Left colon (tissue), 2 donors: ENCODE measurements around the gene MICAL2. TPM values are rescaled to one million over a fixed set of nuclear protein-coding genes. Genes with fewer than 3 reads are reported as not detected.

Source experiments
- ATAC-seq: fragments of 200-7000 bp; cut with Tn5 transposase; one replicate; pipeline ENCODE4 v1.9.1; 2020; ENCODE audit warnings: mild to moderate bottlenecking, moderate library complexity
- DNase-seq, 2 donors: peaks; one replicate each; pipeline ENCODE4 v3.0.0-alpha.2; 2020
- intact Hi-C, 2 donors: fragments of 100-400 bp; cut with DNase I in 1 of 2; cut with micrococcal nuclease in 1 of 2; formaldehyde crosslinking; loops; one replicate each; pipeline versions ENCODE4 v1.11.2 to v1.14.0; 2022; cut with DNase I, micrococcal nuclease
- total RNA-seq, 2 donors: library from RNA; stranded (reverse); fragmentation: NEBNext Ultra II Directional; extraction: Animal tissue kit (Norgen Biotek cat#: 25700); gene quantifications; one replicate each; pipeline ENCODE4 v1.2.1, GENCODE V29; 2021
- donor health status: DM: no; HTN: no; CAD: no.
- donor health status: DM: yes; HTN: yes; CAD: no.

Gene MICAL2
- total RNA-seq, 2 donors from 2014 or later: 268 to 361 TPM

- ATAC-seq (peak; percentile 43), DNase-seq (peak; percentile 56 to 58)
- intact Hi-C loops: no loop called here
Observed at GRCh38 chr11:12110714-12111548, 541 bp downstream of the MICAL2 start.

- intact Hi-C loops: no loop called here
- ATAC-seq (peak; percentile 13), DNase-seq (peak in 1 of 2 donors; percentile 37)
Observed at GRCh38 chr11:12111549-12112520, 1.4 kb downstream of the MICAL2 start.

GRCh38 chr11:12112750-12113149 is 2.4 kb downstream of the MICAL2 start:
- intact Hi-C loops: no loop called here

GRCh38 chr11:12113294-12113693 is 2.9 kb downstream of the MICAL2 start:
- ATAC-seq: no peak
- intact Hi-C loops: no loop called here
- no peak for DNase-seq

More at GRCh38 chr11:12112750-12113149, 2.4 kb downstream of the MICAL2 start:
- no peak for ATAC-seq
- DNase-seq: no peak

GRCh38 chr11:12114193-12115033 is 4.0 kb downstream of the MICAL2 start:
- ATAC-seq (no peak), DNase-seq (no peak)
- intact Hi-C loops: no loop called here

GRCh38 chr11:12116425-12117032 is 6.1 kb downstream of the MICAL2 start:
- intact Hi-C loops: no loop called here
- ATAC-seq: no peak
- DNase-seq: no peak

GRCh38 chr11:12117200-12117599 is 6.8 kb downstream of the MICAL2 start:
- DNase-seq (peak in 1 of 2 donors; percentile 52), ATAC-seq (no peak)
- intact Hi-C loops: no loop called here

GRCh38 chr11:12117611-12118010 is 7.2 kb downstream of the MICAL2 start:
- intact Hi-C loops: no loop called here
- DNase-seq (no peak), ATAC-seq (no peak)

GRCh38 chr11:12118949-12119348 is 8.6 kb downstream of the MICAL2 start:
- intact Hi-C loops: no loop called here
- ATAC-seq (peak; percentile 22), DNase-seq (no peak)

GRCh38 chr11:12119502-12119901 is 9.1 kb downstream of the MICAL2 start:
- intact Hi-C loops: no loop called here
- DNase-seq: peak; percentile 53 to 57
- peak; percentile 87 for ATAC-seq

- ATAC-seq: no peak
- no peak for DNase-seq
- intact Hi-C loops: no loop called here
Observed at GRCh38 chr11:12120031-12121008, 9.9 kb downstream of the MICAL2 start.

GRCh38 chr11:12121011-12121410 is 10.6 kb downstream of the MICAL2 start:
- intact Hi-C loops: no loop called here
- DNase-seq (no peak), ATAC-seq (no peak)

GRCh38 chr11:12121517-12121916 is 11.1 kb downstream of the MICAL2 start:
- intact Hi-C loops: no loop called here
- DNase-seq (no peak), ATAC-seq (no peak)

GRCh38 chr11:12122083-12122482 is 11.7 kb downstream of the MICAL2 start:
- intact Hi-C loops: no loop called here
- DNase-seq (no peak), ATAC-seq (peak; percentile 14)

GRCh38 chr11:12123273-12123672 is 12.9 kb downstream of the MICAL2 start:
- ATAC-seq (no peak), DNase-seq (no peak)
- intact Hi-C loops: no loop called here

- no peak for DNase-seq
- ATAC-seq: no peak
- intact Hi-C loops: no loop called here
Observed at GRCh38 chr11:12123799-12124198, 13.4 kb downstream of the MICAL2 start.

- intact Hi-C loops: no loop called here
- no peak for ATAC-seq
- DNase-seq: no peak
Observed at GRCh38 chr11:12124306-12124705, 13.9 kb downstream of the MICAL2 start.
